ENCODE results near the gene PSMB3.

Gene PSMB3

DNA sequence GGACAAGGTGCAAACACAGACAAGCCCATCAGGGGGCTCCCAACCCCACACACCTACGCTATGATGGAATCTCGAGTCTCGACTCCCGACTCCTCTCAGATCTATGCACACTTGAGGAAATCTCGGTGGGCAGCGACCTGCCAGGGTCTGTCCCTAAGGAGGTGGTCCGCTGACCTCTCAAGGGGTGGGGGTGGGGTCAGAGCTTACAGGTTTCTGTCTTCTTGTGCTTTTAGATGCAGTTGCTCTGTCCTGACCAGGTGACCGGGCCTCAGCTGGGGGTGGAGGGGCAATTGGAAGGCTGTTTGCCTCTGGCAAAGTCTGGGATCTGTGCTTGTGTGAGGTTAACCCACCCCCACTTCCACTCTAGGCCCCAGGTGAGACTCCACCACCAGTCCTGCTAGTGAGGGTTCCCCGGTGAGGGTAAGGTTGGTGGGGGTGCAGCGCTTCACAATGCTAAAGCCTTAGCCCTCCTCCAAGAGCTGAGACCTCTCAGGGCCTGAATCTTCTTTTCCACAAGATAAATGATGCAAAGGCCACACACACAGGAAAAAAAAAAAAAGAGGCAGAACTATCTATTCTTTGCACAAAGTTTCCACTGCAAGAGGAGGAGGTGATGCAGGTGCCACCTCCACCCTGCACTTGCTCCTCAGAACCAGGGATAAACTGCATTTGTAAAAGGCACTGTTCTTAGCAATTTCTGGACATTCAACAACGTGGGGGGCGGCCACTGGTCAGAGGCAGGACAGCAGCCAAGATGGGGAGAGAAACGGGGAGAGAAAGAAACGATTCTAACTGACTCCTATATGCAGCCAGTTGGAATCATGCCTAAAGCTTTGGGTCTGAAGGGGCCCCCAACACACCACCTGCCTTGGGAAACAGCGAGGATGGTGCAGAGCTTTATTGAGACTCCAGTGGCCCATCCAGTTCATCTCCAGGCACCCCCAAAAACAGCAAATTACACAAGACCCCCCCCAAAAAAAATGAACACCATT lies 18.3 kb upstream of the PSMB3 start:
- DNase-seq: no peak

DNA sequence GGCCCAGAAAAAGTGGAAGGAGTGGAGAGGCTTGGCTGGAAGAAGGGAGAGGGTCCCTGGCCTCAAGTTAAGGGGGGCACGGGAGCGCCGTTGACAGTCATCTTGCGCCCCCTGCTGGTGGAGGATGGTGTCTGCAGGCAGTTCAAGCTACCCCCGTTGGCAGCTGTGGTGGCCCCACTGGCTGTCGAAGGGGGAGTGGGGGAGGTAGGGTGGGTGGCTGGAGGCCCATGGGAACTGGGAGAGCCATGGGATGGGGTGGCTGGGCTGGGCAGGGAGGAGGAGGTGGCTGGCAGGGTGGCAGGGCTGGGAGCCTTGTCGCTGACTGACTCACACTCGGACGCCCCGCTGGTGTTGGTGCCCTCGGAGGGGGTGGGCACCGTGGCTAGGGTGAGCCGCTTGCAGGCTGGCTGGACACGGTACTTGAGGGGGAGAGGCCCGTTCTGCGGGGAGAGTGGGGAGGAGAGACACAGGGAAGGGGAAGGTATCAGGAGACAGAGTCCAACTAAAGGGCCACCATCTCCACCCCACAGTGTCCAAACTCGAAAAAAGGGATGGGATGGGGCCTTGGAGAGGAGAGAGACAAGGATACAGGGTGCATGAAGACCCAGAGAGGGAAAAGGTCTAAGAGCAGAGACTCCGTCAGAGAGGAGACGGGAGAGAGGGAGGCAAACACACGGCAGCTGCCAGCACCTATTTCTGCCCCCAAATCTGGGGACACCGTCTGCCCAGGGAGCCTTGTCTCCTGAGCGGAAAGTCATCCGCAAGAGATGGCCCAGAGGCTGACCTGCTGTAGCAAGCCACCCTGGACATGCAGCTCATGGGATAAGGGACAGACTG lies 17.2 kb upstream of the PSMB3 start:
- DNase-seq: peak; percentile 75

DNA sequence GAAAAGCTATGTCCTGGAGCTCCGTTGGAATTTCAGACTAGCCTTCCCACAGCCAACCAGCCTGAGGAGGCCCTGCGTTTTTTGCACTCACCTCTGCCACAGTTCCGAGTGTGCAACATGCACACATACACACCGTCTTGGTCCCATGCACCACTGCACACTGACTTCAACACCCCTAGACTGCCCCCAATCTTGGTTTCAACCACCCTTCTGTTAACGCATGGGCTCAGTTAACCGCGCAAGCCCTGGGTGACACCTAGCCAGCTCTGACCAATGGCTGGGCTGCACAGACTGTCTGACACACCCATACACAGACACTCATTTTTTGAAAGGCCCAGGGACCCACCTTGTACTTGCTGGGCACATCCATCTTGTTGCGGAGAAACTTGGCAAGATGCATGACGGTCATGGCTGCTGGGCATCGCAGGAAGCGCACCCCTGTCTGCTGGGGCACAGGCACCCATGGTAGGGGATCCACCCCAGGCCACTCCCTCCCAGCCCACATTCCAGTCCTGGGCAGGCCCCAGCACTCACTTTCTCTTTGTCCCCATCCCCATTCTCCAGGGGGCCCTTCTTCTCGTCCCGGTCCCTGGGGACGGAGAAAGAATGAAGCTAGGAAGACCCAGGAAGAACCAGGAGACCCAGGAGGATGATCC lies 14.4 kb upstream of the PSMB3 start:
- DNase-seq: no peak

DNA sequence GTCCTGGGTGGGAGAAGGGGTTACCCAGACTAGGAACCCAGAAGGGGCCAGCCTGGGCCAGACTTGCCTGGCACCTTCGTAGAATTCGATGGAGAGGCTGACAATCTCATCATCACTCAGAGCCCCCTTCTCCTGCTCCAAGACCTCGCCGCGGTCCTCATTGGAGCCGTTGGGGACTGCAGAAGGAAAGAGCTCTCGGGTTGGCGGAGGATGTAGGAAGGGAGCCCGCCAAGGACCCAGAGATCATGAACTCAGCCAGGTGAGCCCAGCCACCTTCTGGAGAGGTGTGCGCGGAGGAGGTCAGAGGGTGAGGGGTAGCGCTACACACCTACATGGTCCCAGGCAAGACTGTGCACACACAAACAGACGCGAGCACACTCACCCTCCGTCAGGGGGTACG lies 13.9 kb upstream of the PSMB3 start:
- DNase-seq: no peak

DNA sequence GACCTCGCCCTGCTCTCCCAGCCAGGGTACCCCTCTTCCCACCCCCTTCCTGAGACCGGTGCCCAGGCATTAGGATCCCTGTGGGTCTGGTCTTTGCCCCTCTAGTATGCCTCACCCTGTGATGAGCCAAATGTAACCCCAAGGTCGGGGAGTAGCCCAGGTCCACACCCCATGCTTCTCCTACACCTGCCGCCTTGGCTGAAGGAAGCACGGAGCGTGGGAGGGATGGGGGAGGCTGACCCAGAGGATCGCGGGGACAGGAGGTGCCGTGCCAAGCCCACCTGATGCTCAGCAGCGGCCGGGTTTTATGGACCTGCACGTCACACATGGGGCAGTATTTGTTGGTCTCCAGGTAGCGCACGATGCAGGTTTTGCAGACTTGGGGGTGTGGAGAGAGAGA lies 13.2 kb upstream of the PSMB3 start:
- DNase-seq: no peak

DNA sequence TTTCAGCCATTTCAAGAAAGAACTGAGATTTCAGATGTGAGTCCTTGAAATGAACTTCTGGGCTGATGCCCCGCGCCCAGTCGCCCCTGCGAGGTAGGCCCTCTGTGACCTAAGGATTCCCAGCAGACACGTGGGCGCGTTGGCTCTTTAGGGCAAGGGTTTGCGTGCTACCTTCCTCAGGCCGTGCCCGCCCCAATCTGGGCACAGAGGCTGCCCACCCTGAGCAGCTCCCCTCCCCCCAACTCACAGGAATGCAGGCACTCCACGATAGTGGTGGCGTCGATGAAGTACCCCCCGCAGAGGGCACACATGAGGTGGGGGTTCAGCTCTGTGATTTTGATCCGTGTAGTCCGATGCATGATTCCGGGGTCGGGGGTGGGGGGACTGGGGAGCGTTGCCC lies 12.5 kb upstream of the PSMB3 start:
- DNase-seq: no peak

DNA sequence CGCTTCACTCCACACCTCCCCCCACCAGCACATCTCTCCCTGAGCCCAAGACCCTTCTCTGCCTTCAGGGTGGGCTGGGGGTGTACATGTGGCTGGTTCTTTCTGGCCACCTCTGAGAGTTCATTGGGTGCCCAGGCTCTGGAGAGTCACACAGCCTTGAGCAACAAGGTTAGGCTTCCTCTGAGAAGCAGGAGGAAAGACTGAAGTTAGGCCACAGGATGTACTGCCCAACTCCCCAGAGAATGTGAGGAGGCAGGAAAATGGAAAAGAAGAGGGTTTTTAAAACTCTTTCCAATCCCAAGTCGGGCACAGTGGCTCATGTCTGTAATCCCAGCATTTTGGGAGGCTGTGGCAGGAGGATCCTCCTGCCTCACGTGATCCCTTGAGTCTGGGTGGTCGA lies 11.7 kb upstream of the PSMB3 start:
- no peak for DNase-seq

DNA sequence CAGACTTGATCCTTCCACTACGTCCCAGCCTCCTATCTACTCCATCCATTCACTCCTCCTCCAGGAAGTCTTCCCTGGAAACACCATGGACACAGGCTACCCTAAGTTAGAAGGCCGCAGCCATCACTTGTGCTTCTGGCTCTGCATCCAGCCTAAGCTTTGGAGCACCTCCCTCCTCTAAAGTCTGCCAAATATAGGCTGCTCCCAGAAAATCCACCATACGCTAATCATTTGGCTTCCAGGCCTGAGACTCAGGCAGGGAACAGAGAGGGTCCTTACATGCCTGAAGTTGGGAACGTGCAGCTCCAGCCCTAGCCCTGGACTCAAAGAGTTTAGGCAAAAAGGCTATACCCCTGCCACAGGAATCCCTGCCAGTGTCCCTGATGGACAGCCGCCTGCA lies 11.1 kb upstream of the PSMB3 start:
- no peak for DNase-seq

DNA sequence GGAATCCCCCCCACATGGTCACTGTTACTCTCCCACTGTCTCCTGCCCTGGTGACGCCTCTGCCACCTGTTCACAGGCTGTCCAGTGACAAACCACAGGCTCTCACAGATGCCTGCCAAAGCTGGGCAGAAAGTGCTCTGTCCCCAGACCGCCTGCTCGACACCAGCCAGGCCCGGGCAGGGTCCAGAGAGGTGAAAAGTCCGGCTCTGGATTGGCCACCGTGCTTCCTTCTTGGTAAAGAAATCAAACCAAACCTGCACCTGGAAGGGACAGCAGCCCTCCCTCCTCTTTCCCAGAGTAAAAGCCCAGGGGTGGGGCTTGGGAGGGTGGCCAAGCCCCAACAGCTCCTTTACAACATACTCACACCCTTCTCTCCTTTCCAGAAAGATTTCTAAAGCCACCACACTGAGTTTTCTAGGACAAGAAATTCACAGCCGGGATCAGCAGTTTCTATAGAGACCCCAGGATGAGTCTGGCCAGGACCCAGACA lies 10.6 kb upstream of the PSMB3 start:
- no peak for DNase-seq

DNA sequence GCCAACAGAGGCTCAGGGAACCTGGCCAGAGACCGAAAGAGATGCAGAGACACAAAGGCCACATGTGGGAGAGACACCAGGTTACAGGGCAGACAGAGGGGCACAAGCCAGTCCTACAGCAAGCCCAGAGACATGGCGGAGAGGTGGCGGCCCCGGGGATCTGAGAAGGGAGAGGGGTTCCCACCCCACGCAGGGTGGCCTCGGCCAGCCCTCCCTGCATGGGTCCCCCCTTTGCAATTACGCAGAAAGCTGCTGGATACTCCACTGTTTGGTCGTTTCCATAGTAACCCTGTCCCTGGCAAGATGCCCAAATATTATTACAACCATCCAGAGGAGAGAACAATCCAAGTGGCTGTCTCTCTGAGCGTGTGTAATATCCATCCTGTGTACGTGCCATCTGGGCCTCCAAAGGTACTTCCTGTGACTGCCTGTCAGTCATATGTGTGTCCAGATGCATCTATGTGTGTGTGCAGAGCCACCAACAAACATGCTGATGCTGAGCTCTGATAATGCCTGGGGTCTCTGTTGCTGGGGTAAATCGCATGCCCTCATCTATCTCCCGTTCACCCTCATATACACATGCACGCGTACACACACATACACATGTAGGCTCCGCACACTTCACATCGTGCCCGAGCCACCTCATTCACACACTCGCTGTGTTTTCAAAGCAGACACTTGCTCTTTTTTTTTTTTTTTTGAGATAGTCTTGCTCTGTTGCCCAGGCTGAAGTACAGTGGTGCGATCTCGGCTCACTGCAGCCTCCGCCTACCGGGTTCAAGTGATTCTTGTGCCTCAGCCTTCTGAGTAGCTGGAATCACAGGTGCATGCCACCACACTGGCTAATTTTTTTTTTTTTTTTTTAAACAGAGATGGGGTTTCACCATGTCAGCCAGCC lies 9.9 kb upstream of the PSMB3 start:
- DNase-seq: peak; percentile 38

DNA sequence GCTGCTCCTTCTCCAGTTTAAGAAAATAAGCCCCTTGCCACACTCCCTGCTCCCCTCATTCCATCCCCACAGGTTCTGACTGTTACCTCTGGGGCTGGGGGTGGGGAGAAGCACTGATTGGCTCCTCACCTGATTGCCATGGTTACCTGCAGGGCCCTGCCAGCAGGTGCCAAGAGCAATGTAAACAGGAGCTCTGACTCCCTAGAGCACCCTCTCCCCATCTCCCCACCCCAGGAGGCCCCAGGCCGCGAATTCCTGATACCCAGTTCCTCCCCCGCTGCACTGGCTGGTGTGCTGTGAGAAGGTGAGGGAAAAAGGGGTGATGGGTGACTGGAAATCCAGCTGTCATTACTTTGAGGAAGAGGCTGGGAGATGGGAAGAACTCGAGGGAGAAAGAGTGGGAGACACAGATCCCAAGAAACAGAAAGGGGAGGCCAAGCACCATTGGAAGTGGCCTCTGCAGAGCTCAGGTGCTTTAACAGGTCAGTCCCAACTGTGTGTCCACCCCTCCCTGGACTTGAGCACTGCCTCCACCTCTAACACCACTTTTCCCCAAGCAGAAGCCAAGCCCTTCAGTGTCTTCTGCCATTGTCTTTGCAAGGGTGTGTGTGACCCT lies 8.9 kb upstream of the PSMB3 start:
- DNase-seq: no peak

DNA sequence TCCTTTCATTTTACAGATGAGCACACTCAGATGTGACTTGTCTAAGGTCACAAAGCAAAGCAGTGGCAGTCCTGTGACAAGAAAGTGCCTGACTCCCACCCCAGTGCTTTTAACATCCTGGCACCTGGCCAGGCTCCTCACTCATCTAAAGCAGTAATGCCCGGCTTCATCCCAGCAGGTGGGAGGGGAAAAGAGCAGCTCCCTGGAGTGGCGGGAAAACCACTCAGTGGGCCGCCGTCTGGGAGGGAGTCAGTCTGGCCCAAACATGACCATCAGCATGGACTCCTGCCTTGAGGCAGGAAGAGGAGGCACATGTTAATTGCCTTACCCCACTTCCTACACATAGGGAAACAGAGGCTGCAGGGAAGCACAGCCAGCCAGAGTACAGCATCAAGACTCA lies 7.0 kb upstream of the PSMB3 start:
- no peak for DNase-seq

DNA sequence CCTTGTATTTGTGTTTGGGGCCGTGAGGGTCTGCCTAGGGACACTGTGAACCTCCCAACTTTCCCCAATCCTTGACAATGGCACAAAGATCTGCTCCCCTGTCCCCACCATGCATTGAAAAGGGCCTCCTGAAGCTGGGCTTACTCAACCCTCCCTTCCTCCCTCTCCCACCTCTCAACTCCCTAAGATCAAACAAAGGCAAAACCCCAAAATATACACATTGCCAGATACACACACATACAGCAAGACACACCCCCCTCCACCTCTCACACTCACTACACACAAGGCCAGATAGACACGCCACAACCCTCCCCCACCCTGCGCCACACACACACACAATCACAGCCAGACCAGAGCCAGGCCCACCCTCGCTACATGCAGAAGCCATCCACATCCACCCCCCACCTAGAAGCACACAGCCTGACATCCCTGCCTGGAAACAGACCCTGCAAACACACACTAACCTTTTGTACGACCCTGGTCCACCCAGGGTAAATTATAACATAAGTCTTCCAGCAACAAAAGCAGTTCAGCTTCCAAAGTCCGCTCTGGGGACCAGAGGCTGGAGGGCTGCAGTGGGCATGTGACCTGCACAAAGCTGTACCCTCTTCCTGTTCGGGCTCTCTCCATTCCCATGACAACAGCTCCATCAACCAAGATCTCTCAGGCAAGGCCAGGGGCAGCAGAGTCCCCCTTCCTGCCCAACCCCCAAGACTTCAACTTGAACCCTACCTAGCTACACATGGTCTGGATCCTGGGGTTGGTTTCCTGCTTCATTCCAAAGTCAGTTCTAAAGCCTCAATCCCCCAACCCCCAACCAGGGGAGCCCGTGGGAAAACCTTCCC lies 6.3 kb upstream of the PSMB3 start:
- DNase-seq: no peak

DNA sequence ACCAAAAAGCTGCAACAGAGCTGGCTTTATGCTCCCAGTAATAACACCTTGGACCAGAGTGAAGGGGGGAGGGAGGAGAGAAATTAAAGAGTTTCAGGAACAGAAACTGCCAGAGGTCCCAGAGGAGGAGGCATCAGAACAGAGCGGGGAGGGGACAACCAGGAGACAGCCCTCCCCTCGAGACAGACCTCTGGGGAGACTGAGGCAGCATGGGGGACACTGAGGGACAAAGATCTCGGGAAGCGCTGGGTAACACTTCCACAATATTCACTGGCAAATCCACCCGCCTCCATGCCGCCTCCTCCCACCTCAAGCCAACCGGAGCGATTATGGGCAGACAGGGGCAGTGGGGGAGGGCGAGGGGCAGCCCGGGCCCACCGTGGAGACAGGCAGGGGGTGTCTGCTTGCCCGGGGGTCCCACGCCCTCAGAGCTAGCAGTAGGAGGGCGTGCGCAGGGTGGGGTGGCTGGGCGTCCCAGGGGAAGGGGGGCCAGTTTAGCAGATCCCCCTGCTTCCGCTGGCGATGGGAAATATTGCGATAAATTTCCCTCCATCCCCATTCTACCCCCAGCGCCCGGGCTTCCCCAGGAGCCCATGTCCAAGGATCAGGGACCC lies 5.6 kb upstream of the PSMB3 start:
- DNase-seq: no peak

DNA sequence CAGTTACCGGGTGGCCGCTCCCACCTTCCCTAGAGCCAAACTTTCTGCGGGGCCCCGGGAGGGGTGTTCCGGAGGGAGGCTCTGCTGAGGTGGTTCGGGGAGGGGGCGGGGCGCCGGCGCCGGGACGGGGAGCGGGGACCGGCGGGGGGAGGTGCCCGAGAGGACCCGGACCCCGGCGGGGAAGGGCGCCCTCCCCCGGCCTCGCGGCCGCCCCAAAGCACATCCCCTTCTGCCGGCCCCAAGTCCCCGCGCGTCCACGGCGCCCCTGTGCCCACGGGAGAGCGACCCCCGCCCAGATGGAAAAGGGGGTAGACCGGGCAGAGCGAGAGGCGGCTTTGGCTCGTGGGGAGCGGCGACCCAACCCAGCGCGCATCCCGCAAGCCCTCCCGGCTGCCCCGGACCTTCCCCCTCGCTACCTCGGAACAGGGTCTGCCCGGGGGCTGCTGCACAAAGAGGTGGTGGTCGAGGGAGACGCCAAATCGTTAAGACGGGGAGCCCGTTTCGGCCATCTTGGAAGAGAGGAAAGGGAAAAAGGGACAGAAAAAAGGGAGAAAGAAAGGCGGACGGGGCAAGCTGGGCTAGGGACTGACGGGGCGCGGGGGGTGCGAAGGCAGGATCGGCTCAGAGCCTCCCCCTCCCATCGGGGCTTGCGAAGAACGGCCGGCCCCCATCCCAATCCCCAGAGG lies 4.9 kb upstream of the PSMB3 start:
- DNase-seq: no peak

DNA sequence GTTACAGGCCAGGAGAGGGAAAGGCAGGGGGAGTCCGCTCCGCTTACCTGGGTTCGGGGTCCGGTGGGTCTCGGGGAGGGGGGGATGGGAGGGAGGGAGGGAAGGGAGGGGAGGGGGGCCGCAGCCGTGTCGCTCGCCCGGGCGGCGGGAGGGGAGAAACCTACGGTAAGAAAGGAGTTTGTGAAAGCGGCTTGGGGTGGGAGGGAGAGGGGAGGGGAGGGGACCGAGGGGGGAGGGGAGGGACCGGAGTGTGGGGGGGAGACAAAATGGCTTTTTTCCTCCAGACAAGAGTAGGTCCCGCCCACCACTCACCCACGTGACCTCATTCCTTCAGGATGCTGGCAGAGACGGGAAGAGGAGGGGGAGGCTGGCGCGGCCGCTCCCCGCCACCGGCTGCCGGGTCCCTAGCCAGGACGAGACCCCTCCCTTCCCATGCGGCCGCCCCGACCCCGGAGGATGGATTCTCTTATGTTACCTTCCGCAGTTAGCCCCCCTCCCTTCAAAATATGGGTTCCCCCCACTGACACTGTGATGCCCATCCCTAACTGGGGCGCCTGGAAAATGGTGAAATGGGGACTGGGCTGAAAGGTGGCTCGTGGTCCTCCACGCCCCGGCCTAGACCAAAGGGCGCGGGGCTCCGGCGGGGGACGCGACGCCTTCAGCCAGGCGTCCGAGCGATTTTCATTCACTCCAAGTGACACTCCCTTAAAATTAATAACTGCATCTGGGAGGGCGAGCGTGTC lies 4.2 kb upstream of the PSMB3 start, which contains the start of gene PCGF2:
Gene PCGF2 (minus strand): TSS at position 188 of the 743 bp plus-strand sequence. CDS start 7,934 bp downstream, outside the sequence.
- DNase-seq: no peak

DNA sequence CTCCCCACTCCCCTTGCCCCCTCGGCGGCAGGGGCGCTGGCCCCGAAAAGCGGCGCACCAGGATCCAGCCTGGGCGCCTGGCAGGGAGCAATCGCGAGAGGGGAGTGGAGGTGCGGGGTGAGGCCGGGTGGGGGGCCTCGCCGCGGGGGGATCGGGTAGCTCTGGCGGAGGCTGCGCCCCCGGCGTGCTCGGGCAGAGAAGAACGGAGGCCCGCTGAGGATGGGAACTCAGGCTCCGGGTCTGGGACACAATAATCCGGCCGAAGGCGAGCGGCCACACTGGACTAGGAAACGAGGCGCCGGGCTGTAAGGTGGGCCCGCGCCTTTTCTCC lies 3.7 kb upstream of the PSMB3 start:
- no peak for DNase-seq

DNA sequence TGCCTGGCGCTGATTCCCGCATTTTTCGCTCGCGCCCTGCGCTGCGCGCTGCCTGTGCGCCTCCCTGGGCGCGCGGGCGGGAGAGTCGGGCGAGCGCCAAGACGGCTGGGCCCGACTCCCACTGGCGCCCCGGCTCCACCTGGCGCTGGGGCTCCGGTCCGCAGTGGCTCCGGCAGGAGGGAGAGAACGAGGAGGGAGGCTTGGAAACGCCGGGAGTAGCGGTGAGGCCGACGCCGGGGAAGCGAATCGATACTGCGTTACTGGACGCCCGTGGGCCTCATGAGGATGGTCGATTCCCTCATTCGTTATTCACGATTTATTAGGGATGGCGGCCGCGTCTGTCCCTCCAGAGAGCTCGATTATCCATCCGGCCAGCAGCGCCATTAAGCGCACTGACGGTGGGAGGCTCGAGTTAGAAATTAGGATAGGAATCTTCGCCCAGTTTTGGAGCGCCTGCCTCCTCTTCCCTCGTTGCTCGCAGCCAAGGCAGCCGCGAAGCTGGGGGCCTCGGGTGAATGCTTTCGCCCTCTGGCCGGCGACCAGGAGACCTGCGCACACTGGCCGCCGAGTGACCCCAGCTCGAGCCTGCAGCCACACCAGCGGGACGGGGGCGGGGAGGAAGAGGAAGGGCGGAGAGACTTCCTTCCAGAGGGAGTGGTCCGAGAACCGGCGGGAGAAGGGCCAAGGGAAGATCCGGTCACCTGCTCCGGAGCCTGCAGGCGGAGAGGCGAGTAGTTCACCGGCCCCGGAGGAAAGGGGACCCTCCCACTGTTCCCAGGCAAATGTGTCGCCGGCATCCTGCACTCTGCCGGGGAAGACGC lies 3.1 kb upstream of the PSMB3 start:
- DNase-seq: peak; percentile 34

Measured in activated CD4-positive, alpha-beta T cell treated with anti-CD3 and anti-CD28 coated beads, Interleukin-10, Interleukin-2, amounts not matched to agents 100 ng/mL and 50 ng/mL, durations not matched to agents 16 hours and 8 hours (primary cell).